HG03103 (cell line): ENCODE data around the gene RUFY4.

ENCODE experiments used
- ATAC-seq: cut with Tn5 transposase; IDR thresholded peaks from one replicate; pipeline ENCODE4 v1.9.1; 2021; ENCODE audit warnings: low read depth; ENCODE audit not compliant: unreplicated experiment

Gene RUFY4

GRCh38 chr2:218137514-218137913 lies 68.5 kb downstream of the RUFY4 start:
- no peak for ATAC-seq

DNA sequence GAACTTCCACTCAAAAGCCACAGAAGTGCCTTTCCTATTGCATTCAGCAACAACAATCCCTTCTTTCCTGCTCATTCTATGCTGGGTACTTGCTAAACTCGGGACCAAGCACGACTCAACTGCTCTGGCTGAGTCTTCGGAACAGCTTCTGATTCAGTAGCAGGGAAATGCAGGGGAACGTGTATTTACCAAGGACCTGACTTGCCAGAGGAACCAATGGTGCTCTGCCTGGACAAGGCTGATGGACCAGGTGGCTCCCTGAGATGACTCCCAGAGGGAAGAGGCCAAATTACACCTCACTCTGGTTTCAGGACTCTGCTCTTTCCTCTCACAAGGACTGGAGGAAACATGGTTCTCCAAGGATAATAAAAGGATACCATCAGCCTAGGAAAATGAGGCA lies 69.0 kb downstream of the RUFY4 start:
- no peak for ATAC-seq
